GM12892 (cell line): ENCODE results near the gene ANKDD1B.

Experiments used
- DNase-seq: peaks from one replicate; pipeline ENCODE4 v3.0.0; 2011; ENCODE audit not compliant: insufficient read length
- FAIRE-seq: peaks from 2 replicates; lab custom pipeline; 2011; peaks lifted over from hg19 to GRCh38; lab: Jason Lieb, UNC
- POLR2A ChIP-seq: IDR thresholded peaks from 2 replicates; pipeline ENCODE4 v1.6.1; 2011; ENCODE audit warnings: low read depth, low read length, control low read depth
- POLR2AphosphoS5 ChIP-seq: IDR thresholded peaks from 2 replicates; pipeline ENCODE4 v1.6.1; 2011; ENCODE audit warnings: low read depth, low read length, control low read depth
- TAF1 ChIP-seq: IDR thresholded peaks from 2 replicates; pipeline ENCODE4 v1.6.1; 2011; ENCODE audit warnings: low read depth, mild to moderate bottlenecking, control low read depth, low read length, borderline replicate concordance

ANKDD1B gene

GRCh38 chr5:75666801-75667200 lies 55.5 kb downstream of the ANKDD1B start:
- FAIRE-seq (no peak), DNase-seq (no peak)
- TF ChIP-seq TAF1 (no peak), POLR2A (no peak), POLR2AphosphoS5 (no peak)

- no peak for DNase-seq
- FAIRE-seq, result no peak
- TF ChIP-seq POLR2A (no peak), TAF1 (no peak), POLR2AphosphoS5 (no peak)
Measured at GRCh38 chr5:75667586-75667985, 56.3 kb downstream of the ANKDD1B start.

- FAIRE-seq, result peak; percentile 87
- TF ChIP-seq POLR2A (no peak), POLR2AphosphoS5 (no peak), TAF1 (no peak)
Measured at GRCh38 chr5:75668445-75668844, 57.2 kb downstream of the ANKDD1B start.

GRCh38 chr5:75668977-75669689 lies 57.9 kb downstream of the ANKDD1B start:
- DNase-seq, result peak; percentile 25
- TF ChIP-seq POLR2AphosphoS5 (peak; percentile 73), TAF1 (peak; percentile 79; the same call in 1 of the 2 replicates), POLR2A (peak; percentile 83)
- peak; percentile 87 for FAIRE-seq

More at GRCh38 chr5:75668445-75668844, 57.2 kb downstream of the ANKDD1B start:
- DNase-seq, result no peak

- no peak for DNase-seq
- FAIRE-seq, result no peak
- TF ChIP-seq POLR2AphosphoS5 (no peak), TAF1 (no peak), POLR2A (no peak)
Measured at GRCh38 chr5:75670577-75670976, 59.3 kb downstream of the ANKDD1B start.

GRCh38 chr5:75671506-75671905 lies 60.3 kb downstream of the ANKDD1B start:
- TF ChIP-seq POLR2A, result no peak
- no peak for TF ChIP-seq TAF1
- TF ChIP-seq POLR2AphosphoS5, result no peak
- no peak for FAIRE-seq

GRCh38 chr5:75672616-75673015 lies 61.4 kb downstream of the ANKDD1B start:
- DNase-seq (no peak), FAIRE-seq (no peak)
- TF ChIP-seq POLR2AphosphoS5, result no peak
- TF ChIP-seq POLR2A, result no peak
- TF ChIP-seq TAF1, result no peak

More at GRCh38 chr5:75671506-75671905, 60.3 kb downstream of the ANKDD1B start:
- no peak for DNase-seq

GRCh38 chr5:75675783-75676182 lies 64.5 kb downstream of the ANKDD1B start:
- FAIRE-seq, result no peak
- no peak for DNase-seq
- TF ChIP-seq POLR2AphosphoS5 (no peak), TAF1 (no peak), POLR2A (no peak)

GRCh38 chr5:75677607-75678006 lies 66.4 kb downstream of the ANKDD1B start:
- FAIRE-seq (no peak), DNase-seq (no peak)
- TF ChIP-seq TAF1, result no peak
- no peak for TF ChIP-seq POLR2AphosphoS5
- TF ChIP-seq POLR2A, result no peak

GRCh38 chr5:75678155-75678554 lies 66.9 kb downstream of the ANKDD1B start:
- DNase-seq (no peak), FAIRE-seq (peak; percentile 53)
- no peak for TF ChIP-seq POLR2A
- no peak for TF ChIP-seq TAF1
- no peak for TF ChIP-seq POLR2AphosphoS5

GRCh38 chr5:75681125-75681830 lies 70.0 kb downstream of the ANKDD1B start:
- no peak for TF ChIP-seq TAF1
- TF ChIP-seq POLR2A, result no peak
- TF ChIP-seq POLR2AphosphoS5, result no peak
- FAIRE-seq, result no peak
- DNase-seq, result no peak

GRCh38 chr5:75685141-75685540 lies 73.9 kb downstream of the ANKDD1B start:
- DNase-seq, result no peak
- no peak for FAIRE-seq
- TF ChIP-seq POLR2A, result no peak
